Caco-2 (cell line): ENCODE results near the gene MRPL36. TPM values are rescaled to one million over a fixed set of nuclear protein-coding genes. Genes with fewer than 3 reads are reported as not detected.

ENCODE experiments used
- BruUV-seq: library from RNA; stranded (reverse); fragments of 400-500 nt; replicated peaks from 2 replicates; lab custom pipeline; 2021; lab: Mats Ljungman, UMichigan
- CTCF ChIA-PET: fragments of 300-600 bp; sonication (Branson Sonifier 250); formaldehyde crosslinking; loops from one replicate; lab custom pipeline; 2022; ENCODE audit warnings: antibody characterized with exemption; lab: Charles Lee
- POLR2A ChIA-PET: fragments of 300-600 bp; sonication (Branson Sonifier 250); formaldehyde crosslinking; loops from one replicate; lab custom pipeline; 2022; ENCODE audit warnings: antibody characterized with exemption; lab: Charles Lee
- DNase-seq, 2 experiments: peaks; one replicate each; pipeline versions ENCODE4 v3.0.0 to v3.0.0-alpha.2; 2020 to 2022
- H3K27me3 ChIP-seq: replicated peaks from 2 replicates; pipeline ENCODE4 v1.6.0; 2011; ENCODE audit warnings: low read length; ENCODE audit not compliant: control insufficient read depth, insufficient read depth
- H3K36me3 ChIP-seq: 2 replicates; pipeline ENCODE4 v1.5.1; 2011; ENCODE audit warnings: low read length; ENCODE audit not compliant: control insufficient read depth, insufficient read depth
- H3K4me1 ChIP-seq: fragments of 250-450 bp; sonication (Bioruptor Pico); 2 replicates; pipeline ENCODE4 v1.5.1; 2020; ENCODE audit warnings: mild to moderate bottlenecking
- H3K4me3 ChIP-seq: 2 replicates; pipeline ENCODE4 v1.5.1; 2011; ENCODE audit warnings: low read depth, mild to moderate bottlenecking, control low read depth, low read length
- H3K9me3 ChIP-seq: fragments of 250-450 bp; sonication (Bioruptor Pico); 2 replicates; pipeline ENCODE4 v1.5.1; 2020; ENCODE audit warnings: mild to moderate bottlenecking, moderate library complexity
- H3K27ac Mint-ChIP-seq: one replicate; pipeline ENCODE4 v1.8.0; 2022; ENCODE audit warnings: mixed read lengths; ENCODE audit not compliant: unreplicated experiment
- H3K27me3 Mint-ChIP-seq: one replicate; pipeline ENCODE4 v1.8.0; 2022; ENCODE audit warnings: mixed read lengths; ENCODE audit not compliant: insufficient read depth, unreplicated experiment
- H3K36me3 Mint-ChIP-seq: one replicate; pipeline ENCODE4 v1.8.0; 2022; ENCODE audit warnings: mild to moderate bottlenecking, mixed read lengths; ENCODE audit not compliant: insufficient read depth, unreplicated experiment
- H3K4me1 Mint-ChIP-seq: one replicate; pipeline ENCODE4 v1.8.0; 2022; ENCODE audit warnings: low read depth, mixed read lengths; ENCODE audit not compliant: unreplicated experiment
- H3K4me3 Mint-ChIP-seq: one replicate; pipeline ENCODE4 v1.8.0; 2022; ENCODE audit warnings: mild to moderate bottlenecking, moderate library complexity, mixed read lengths; ENCODE audit not compliant: unreplicated experiment
- H3K9me3 Mint-ChIP-seq: one replicate; pipeline ENCODE4 v1.8.0; 2022; ENCODE audit warnings: mixed read lengths; ENCODE audit not compliant: unreplicated experiment
- CTCF ChIP-seq, 2 experiments: fragments of 200-600 bp in 1 of 2; IDR thresholded peaks; 1 replicate in 1 of 2; 2 replicates in 1 of 2; pipeline versions ENCODE4 v1.5.1 to v1.8.0; 2011 to 2022; ENCODE audit warnings: antibody characterized with exemption in 1 of 2, control low read depth in 1 of 2, inconsistent platforms in 1 of 2, low read depth in 1 of 2, low read length in 1 of 2, mild to moderate bottlenecking in 1 of 2, moderate library complexity in 1 of 2; ENCODE audit not compliant: insufficient read depth in 1 of 2, severe bottlenecking in 1 of 2, unreplicated experiment in 1 of 2
- intact Hi-C: fragments of 100-400 bp; cut with micrococcal nuclease; formaldehyde crosslinking; loops from one replicate; pipeline ENCODE4 v1.10.0; 2022; ENCODE audit not compliant: unreplicated experiment
- total RNA-seq: library from RNA; stranded (reverse); gene quantifications from 2 replicates; pipeline ENCODE4 v1.2.3, GENCODE V29; 2022

The MRPL36 gene
- total RNA-seq, 1 experiment from 2014 or later: 65.9 TPM

DNA sequence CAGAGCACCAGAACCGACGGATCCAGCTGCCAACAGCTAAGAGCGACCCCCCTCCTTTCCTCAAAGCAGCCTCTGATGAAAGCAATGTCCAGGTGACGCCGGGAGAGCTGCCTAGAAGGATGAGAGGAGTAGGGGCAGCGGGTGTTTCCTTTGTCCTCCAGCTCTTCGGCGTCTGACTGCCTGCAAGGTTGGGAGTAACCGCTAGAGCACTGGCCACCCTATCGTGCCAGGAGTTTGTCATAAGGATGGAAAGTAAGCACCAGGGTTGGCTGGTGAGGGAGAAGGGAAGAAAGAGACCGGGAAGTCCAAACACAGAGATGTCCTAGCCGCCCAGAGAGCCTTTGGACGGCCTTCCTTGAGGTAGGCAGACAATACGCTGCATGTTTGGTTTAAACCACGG, 10.8 kb downstream of the MRPL36 start:
- H3K27ac Mint-ChIP-seq: no peak overlapping the region
- no peak overlapping the region for H3K4me3 Mint-ChIP-seq
- POLR2A ChIA-PET: no interaction called here
- peak in 1 of 2 experiments; percentile 13 for DNase-seq
- peaks cover 7% of the 10 kb centered on the region for H3K27me3 Mint-ChIP-seq
- H3K9me3 Mint-ChIP-seq: no peaks in the 10 kb centered on the region
- Histone ChIP-seq H3K9me3 (no peaks in the 10 kb centered on the region), H3K4me1 (no peaks in the 10 kb centered on the region), H3K4me3 (no peak overlapping the region), H3K36me3 (no peaks in the 10 kb centered on the region), H3K27me3 (no peaks in the 10 kb centered on the region)
- TF ChIP-seq CTCF (IDR thresholded peaks at IDR 0.05; ENCODE audit: insufficient read depth in 1 of 2, low read depth in 1 of 2, low read length in 1 of 2, severe bottlenecking in 1 of 2, unreplicated experiment in 1 of 2): no peak
- BruUV-seq: no TSS peak
- peaks cover 6% of the 10 kb centered on the region for H3K36me3 Mint-ChIP-seq
- CTCF ChIA-PET: no interaction called here
- H3K4me1 Mint-ChIP-seq: no peaks in the 10 kb centered on the region
- intact Hi-C loops: no loop called here

- CTCF ChIA-PET: no interaction called here
- peaks cover 7% of the 10 kb centered on the region for H3K27me3 Mint-ChIP-seq
- POLR2A ChIA-PET: no interaction called here
These were observed 11.4 kb downstream of the MRPL36 start for GRCh38 chr5:1788200-1788599.

GRCh38 chr5:1787472-1788047, 12.1 kb downstream of the MRPL36 start:
- Mint-ChIP-seq H3K9me3 (no peaks in the 10 kb centered on the region), H3K27me3 (peaks cover 7% of the 10 kb centered on the region), H3K27ac (no peak overlapping the region), H3K36me3 (no peaks in the 10 kb centered on the region), H3K4me3 (no peak overlapping the region), H3K4me1 (no peaks in the 10 kb centered on the region)
- intact Hi-C loops: no loop called here
- no peaks in the 10 kb centered on the region for H3K4me1 ChIP-seq
- no TSS peak for BruUV-seq
- no peak for TF ChIP-seq CTCF (IDR thresholded peaks at IDR 0.05; ENCODE audit: insufficient read depth in 1 of 2, low read depth in 1 of 2, low read length in 1 of 2, severe bottlenecking in 1 of 2, unreplicated experiment in 1 of 2)
- peak in 1 of 2 experiments; percentile 14 for DNase-seq
- CTCF ChIA-PET: no interaction called here
- POLR2A ChIA-PET: no interaction called here
- H3K9me3 ChIP-seq: no peaks in the 10 kb centered on the region
- no peaks in the 10 kb centered on the region for H3K36me3 ChIP-seq
- no peak overlapping the region for H3K4me3 ChIP-seq
- H3K27me3 ChIP-seq: no peaks in the 10 kb centered on the region

More at GRCh38 chr5:1788200-1788599, 11.4 kb downstream of the MRPL36 start:
- H3K36me3 Mint-ChIP-seq: peaks cover 6% of the 10 kb centered on the region
- Histone ChIP-seq H3K4me3 (no peak overlapping the region), H3K36me3 (no peaks in the 10 kb centered on the region), H3K9me3 (no peaks in the 10 kb centered on the region), H3K27me3 (no peaks in the 10 kb centered on the region), H3K4me1 (no peaks in the 10 kb centered on the region)
- no peaks in the 10 kb centered on the region for H3K4me1 Mint-ChIP-seq
- peak in 1 of 2 experiments; percentile 15 for DNase-seq
- H3K4me3 Mint-ChIP-seq: no peak overlapping the region
- no TSS peak for BruUV-seq
- TF ChIP-seq CTCF (IDR thresholded peaks at IDR 0.05; ENCODE audit: insufficient read depth in 1 of 2, low read depth in 1 of 2, low read length in 1 of 2, severe bottlenecking in 1 of 2, unreplicated experiment in 1 of 2): no peak
- intact Hi-C loops: no loop called here
- H3K27ac Mint-ChIP-seq: no peak overlapping the region
- H3K9me3 Mint-ChIP-seq: no peaks in the 10 kb centered on the region
